CD4-positive, alpha-beta T cell treated with Interleukin-1 beta for 1 hour (primary cell): ENCODE results near the gene HECTD4.

ENCODE experiments used
- DNase-seq, 2 donors: peaks; one replicate each; pipeline ENCODE4 v3.0.0-alpha.2; 2020 to 2022

The HECTD4 gene

DNA sequence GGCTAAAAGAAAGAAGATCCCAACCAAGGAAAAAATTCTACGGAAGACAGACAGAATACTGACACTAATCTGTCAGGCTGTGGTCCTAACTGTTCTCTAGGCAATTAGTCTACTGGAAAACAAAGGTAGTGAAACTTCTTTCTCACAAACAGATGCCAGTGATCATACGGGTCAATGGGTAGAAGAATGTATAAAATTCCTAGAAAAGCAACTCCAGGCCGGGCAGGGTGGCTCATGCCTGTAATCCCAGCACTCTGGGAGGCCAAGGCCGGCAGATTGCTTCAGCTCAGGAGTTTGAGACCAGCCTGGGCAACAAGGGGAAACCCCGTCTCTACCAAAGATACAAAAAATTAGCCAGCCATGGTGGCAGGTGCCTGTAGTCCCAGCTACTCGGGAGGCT, 64.8 kb downstream of the HECTD4 start:
- no peak for DNase-seq

DNA sequence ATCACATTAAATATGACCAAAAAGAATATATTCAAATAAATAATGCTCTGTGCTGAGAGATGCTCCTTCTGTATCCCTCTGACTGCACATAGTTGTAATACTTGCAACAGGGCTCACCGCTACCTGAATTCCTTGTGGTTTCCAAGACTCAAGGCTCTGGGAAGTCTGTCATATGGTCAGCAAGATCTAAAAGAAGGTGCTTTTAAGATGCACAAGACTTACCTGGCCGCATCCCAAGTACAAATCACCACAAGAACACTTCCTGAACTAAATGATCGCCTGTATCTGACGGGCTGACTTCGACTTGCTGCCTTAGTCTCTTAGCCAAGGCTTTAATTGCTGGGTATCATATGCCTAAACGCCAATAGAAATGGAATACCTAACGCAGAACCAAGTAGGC, 67.2 kb downstream of the HECTD4 start:
- DNase-seq: no peak

GRCh38 chr12:112309797-112310196, 72.4 kb downstream of the HECTD4 start:
- no peak for DNase-seq

DNA sequence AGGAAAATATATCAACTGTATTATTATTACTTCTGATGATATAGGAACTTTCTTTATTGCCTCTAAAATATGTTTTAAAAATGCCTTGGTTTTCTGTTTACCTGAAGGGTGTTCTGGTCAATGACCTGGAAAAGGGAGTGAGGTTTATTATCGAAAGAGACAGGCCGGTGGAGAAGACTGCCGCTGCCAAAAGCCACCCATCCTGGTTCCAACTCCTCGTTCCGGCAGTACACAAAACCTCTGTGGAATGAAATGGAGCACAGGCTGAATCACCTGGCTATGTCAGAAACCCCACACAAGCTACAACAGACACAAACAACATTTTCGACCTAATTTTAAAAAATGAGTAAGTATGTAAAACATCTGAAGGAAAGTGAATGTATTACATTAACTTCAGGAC, 73.6 kb downstream of the HECTD4 start:
- DNase-seq: no peak

DNA sequence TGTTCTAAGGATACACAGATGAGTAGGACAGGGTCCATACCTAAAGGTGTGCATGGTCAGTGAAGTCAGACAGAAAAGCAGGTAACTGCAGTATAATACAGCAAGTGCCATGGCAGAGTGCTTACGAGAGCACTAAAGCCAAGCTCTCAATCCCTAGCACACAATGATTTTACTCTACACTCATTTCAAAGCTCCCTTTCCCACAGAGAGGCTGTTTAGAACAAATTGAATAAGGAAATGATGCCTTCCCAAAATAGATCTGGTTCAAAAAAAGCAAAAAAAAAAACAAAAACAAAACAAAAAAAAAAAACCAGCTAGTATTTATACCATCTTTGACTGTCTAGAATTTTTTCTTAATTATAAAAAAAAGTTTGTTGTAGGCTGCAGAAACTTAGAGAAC, 74.1 kb downstream of the HECTD4 start:
- no peak for DNase-seq

GRCh38 chr12:112307317-112308011, 74.8 kb downstream of the HECTD4 start:
- DNase-seq: no peak

GRCh38 chr12:112305951-112306350, 76.3 kb downstream of the HECTD4 start:
- no peak for DNase-seq

GRCh38 chr12:112304436-112304835, 77.8 kb downstream of the HECTD4 start:
- DNase-seq: no peak

GRCh38 chr12:112303799-112304198, 78.4 kb downstream of the HECTD4 start:
- DNase-seq: no peak

- DNase-seq: peak; percentile 32 to 53
Measured at GRCh38 chr12:112303004-112303403, 79.2 kb downstream of the HECTD4 start.

DNA sequence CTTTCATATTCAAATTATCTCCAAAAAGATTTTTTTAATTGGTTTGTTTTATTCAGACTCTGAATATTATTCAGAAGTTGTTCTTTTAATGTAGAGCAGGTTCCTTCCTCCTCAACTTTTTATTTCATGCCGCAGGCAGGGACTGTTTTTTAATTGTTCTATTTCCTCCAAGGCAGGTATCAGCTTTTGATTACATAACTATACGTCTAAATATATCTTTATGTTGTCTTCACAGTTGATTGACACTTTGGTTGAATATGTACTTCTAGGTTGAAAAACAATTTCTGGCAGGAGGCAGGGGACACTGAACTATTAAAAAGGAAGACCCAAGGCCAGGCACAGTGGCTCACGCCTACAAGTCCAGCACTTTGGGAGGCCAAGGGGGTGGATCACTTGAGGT, 82.5 kb downstream of the HECTD4 start:
- no peak for DNase-seq

DNA sequence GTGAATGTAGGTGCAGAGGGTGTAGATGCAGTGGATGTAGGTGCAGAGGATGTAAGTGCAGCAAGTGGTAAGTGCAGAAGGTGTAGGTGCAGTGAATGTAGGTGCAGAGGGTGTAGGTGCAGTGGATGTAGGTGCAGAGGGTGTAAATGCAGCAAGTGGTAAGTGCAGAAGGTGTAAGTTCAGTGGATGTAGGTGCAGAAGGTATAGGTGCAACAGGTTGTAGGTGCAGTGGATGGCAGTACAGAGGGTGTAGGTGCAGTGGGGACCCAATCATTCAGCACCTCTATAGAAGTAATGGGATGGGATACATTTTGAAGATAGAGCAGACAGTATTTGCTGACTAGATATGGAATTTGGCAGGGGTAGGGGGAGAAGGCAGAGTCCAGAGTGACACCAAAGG, 85.0 kb downstream of the HECTD4 start:
- DNase-seq: no peak

DNA sequence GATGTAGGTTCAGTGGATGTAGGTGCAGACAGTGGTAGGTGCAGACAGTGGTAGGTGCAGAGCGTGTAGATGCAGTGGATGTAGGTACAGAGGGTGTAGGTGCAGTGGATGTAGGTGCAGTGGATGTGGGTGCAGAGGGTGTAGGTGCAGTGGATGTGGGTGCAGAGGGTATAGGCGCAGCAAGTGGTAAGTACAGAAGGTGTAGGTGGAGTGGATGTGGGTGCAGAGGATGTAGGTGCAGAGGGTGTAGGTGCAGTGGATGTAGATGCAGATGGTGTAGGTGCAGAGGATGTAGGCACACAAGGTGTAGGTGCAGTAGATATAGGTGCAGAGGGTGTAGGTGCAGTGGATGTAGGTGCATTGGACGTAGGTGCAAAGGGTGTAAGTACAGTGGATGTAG, 86.0 kb downstream of the HECTD4 start:
- no peak for DNase-seq

GRCh38 chr12:112294793-112295192, 87.4 kb downstream of the HECTD4 start:
- DNase-seq: no peak

GRCh38 chr12:112288638-112289037, 93.6 kb downstream of the HECTD4 start:
- no peak for DNase-seq

DNA sequence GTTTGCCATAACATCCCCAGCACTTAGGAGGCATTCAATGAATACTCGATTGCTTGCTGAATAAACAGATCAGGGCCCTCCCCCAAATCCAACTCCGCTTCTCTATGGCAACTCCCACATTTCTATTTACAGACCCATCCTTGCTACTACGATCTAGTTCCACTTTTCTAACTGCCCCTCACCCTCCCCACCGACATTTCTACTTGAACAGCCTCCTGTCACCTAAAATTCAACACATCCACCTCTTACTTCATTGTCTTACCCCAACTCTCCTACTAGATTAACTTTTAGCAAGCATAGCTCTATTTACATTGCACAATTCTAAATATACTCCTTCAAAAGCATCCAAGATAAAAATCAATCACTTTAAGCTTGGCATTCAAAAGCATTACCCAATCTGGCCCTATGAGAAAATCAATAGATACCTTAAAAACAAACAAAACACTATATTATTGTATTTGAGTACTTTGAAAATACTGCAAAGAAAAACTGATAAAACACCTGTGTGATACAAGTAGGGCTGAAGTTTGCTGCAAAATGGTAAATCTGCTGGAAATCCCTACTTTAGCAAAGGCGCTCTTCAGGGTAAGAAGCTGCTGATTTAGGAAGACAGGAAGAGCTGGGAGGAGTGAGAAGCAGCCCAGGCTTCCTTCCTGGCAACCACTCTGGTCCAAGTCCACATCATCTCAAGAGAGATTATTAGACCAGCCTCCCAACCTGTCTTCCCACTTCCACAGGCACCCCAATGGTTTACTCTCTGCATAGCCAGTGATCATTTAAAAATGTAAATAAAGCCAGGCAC, 96.4 kb downstream of the HECTD4 start:
- DNase-seq: no peak

DNA sequence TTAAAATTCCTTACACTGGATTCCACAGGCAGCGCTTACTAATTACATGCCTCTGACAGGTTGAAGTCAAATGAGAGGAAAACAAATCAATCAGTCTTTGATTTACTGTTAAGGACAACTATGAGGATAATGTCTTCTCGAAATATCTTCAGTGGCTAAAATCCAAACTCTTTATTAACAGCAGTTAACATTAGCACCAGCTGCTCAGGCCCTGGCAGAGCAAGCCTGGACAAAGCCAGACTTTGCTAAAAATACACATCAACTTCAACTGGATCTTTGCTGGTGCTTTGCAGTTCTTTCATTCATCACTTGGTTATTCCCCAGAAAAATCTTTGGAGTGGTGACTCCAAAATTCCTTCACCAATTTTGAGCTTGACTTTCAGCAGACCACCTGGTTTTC, 98.7 kb downstream of the HECTD4 start:
- no peak for DNase-seq

GRCh38 chr12:112282920-112283319, 99.3 kb downstream of the HECTD4 start:
- no peak for DNase-seq

DNA sequence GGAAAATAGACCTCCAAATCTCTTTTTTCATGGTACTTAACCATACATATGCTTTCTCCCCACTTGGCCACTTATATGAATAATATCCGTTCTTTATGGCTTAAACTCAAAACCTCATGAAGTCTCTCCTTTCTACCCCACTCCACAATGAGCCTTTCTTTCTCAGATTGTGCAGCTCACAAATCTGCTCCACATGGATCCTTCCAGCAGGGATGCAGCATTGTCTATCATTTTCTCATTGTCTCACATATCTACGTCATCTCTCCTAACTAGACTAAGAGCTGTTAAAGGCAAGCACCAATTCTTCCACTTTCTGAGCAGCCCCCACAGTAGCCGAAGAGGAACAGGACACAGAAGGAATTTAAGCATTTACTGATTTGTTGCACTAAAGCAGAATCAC, 106.4 kb downstream of the HECTD4 start:
- DNase-seq: no peak

DNA sequence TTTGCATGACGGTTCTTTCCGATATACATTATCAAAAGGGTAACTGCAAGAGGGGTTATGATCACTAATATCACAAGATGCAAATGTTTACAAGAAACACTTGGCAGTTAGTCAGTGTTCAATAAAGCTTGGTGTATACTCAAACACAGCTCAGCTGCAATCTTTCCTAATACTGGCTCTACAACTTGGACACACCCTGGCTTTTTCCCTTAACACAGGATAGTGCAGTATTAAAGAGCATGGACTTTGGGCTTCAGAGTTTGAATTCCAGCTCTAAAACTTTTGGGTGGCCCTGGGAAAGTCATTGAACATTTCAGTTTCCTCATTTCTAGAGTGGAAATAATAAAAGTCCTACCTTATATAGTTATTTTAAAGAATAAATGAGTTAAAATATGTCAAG, 107.0 kb downstream of the HECTD4 start:
- no peak for DNase-seq

- no peak for DNase-seq
Measured at GRCh38 chr12:112270673-112271072, 111.6 kb downstream of the HECTD4 start.

DNA sequence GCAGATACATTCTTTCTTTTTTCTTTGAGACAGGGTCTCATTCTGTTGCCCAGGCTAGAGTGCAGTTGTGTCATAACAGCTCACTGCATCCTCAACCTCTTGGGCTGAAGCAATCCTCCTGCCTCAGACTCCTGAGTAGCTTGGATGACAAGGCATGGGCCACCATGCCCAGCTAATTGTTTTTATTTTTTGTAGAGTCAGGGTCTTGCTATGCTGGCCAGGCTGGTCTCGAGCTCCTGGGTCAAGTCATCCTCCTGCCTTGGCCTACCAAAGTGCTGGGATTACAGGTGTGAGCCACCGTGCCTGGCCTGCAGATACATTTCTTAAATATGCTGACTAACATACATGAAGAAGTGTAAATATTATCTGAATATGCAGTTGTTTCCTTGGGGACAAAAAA, 115.8 kb downstream of the HECTD4 start:
- DNase-seq: no peak

- no peak for DNase-seq
Measured at GRCh38 chr12:112261559-112261958, 120.7 kb downstream of the HECTD4 start.

DNA sequence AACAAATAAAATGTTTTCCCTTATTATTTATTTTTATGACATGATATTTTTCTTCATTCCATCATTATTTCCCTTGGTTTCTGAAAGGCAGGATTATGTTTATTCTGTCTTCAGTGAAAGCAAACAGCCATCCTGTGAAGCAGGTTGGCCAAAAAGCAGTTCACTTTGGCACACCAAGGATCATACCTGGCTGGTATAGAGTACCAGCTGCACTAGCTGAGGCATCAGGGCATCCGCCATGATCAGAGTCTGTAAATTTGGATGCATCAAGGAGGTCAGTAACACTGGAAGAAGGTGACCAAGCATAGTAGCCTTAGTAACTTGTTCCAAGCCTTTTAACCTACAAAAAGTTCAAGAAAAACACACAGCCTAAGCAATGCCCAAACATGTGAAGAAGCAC, 123.3 kb downstream of the HECTD4 start:
- no peak for DNase-seq

DNA sequence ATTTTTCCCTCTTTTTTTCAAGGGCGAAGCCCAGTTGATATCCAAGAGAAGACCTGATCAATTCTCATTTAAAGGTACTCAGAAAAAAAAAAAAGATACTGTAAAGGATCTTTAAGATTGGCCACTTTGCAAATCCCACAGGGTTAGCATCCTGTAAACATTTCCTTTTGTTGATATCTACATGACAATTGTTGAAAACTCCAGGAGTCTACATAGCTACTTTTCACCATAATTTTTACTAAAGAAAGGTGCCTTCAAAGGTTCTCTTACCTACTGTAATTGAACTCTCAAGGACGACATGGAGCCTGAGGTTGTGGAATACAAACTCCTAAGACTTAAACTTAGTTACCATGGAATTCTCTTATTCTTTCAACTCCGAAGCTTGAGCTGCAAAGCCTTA, 125.5 kb downstream of the HECTD4 start:
- DNase-seq: no peak
